Measurements from ENCODE around the gene CAMK2D.

The CAMK2D gene

GRCh38 chr4:113644398-113644797 is 117.1 kb downstream of the CAMK2D start:
- TF ChIP-seq, protein P1, sequence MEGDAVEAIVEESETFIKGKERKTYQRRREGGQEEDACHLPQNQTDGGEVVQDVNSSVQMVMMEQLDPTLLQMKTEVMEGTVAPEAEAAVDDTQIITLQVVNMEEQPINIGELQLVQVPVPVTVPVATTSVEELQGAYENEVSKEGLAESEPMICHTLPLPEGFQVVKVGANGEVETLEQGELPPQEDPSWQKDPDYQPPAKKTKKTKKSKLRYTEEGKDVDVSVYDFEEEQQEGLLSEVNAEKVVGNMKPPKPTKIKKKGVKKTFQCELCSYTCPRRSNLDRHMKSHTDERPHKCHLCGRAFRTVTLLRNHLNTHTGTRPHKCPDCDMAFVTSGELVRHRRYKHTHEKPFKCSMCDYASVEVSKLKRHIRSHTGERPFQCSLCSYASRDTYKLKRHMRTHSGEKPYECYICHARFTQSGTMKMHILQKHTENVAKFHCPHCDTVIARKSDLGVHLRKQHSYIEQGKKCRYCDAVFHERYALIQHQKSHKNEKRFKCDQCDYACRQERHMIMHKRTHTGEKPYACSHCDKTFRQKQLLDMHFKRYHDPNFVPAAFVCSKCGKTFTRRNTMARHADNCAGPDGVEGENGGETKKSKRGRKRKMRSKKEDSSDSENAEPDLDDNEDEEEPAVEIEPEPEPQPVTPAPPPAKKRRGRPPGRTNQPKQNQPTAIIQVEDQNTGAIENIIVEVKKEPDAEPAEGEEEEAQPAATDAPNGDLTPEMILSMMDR (conservative IDR thresholded peaks at IDR 0.05) = no peak
- no peak for TF ChIP-seq ZFX (IDR thresholded peaks at IDR 0.05)
- no peak overlapping the region for H3K27ac ChIP-seq

- TF ChIP-seq ZFX (IDR thresholded peaks at IDR 0.05) = no peak
- TF ChIP-seq, protein P1 (conservative IDR thresholded peaks at IDR 0.05) = no peak
- H3K27ac ChIP-seq = no peak overlapping the region
These were observed 118.0 kb downstream of the CAMK2D start for GRCh38 chr4:113643505-113643904.

DNA sequence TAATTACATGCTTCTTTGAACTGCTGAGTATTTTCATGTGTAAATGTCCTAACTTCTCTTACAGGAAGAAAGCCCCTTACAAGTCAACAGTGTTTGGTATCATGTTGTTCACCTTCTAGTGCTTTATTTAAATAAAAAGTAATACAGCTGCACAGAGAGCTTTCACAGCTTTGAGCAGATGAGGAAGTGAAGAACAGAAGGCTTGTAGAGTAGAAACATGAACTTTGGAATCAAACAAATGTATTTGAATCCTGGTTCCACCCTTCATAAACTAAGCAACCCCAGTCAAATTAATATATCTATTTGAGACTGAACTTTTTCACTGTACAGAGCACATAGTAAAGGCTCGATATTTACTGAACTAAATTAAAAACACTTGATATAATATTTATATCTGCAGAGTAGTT is 120.5 kb downstream of the CAMK2D start:
- no peak overlapping the region for H3K27ac ChIP-seq
- TF ChIP-seq, protein P1 (conservative IDR thresholded peaks at IDR 0.05) = no peak
- TF ChIP-seq ZFX (IDR thresholded peaks at IDR 0.05) = no peak

DNA sequence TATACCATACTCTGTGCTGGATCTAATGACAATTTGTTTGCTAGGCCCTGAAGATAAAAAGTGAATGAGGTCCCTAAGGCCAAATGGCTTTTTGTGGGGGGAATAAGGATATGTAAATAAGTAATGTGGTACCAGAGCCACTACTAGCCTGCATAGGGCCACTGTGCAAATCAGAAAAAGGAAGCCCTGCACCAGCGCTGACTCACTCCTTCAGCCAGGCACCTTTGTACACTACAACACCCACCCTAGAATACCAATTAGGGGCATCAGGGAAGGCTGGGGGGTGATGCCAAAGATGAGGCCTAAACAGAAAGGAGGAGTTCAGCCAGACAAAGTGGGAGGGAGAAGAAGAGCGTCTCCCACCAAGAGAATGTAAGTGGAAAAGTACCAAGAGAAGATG is 122.2 kb downstream of the CAMK2D start:
- TF ChIP-seq ZFX (IDR thresholded peaks at IDR 0.05) = no peak
- TF ChIP-seq, protein P1 (conservative IDR thresholded peaks at IDR 0.05) = no peak
- no peak overlapping the region for H3K27ac ChIP-seq

DNA sequence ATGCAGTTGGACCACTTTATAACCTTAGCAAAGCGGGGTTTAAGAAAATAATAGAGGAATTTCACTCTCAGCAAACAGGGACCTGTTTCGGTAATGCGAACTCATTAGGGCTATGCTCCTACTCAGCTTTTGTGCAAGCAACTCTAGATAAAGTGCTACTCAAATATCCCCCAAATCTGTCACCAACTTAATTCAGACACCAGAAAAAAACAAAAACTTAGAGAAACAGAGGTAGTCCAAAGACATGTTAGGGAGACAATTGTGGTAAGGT is 123.0 kb downstream of the CAMK2D start:
- H3K27ac ChIP-seq = no peak overlapping the region
- TF ChIP-seq ZFX (IDR thresholded peaks at IDR 0.05) = no peak
- TF ChIP-seq, protein P1 (conservative IDR thresholded peaks at IDR 0.05) = no peak

- no peak overlapping the region for H3K27ac ChIP-seq
- TF ChIP-seq, protein P1 (conservative IDR thresholded peaks at IDR 0.05) = no peak
- TF ChIP-seq ZFX (IDR thresholded peaks at IDR 0.05) = no peak
These were observed 123.5 kb downstream of the CAMK2D start for GRCh38 chr4:113637823-113638561.

- no peak overlapping the region for H3K27ac ChIP-seq
- TF ChIP-seq, protein P1 (conservative IDR thresholded peaks at IDR 0.05) = no peak
- no peak for TF ChIP-seq ZFX (IDR thresholded peaks at IDR 0.05)
These were observed 124.2 kb downstream of the CAMK2D start for GRCh38 chr4:113637363-113637762.

Measured in C4-2B (cell line).